GM18507 (cell line): ENCODE data around the gene HLA-E.
A peak's percentile ranks its signal among the peaks of the same experiment; 100 is the strongest.
"Not testable (repeated sequence)": the region's sequence is repeated elsewhere in the genome, so short reads cannot be mapped to it uniquely, and the experiment has no call there.

ENCODE experiments used
- DNase-seq: peaks from one replicate; pipeline ENCODE4 v3.0.0; 2011; ENCODE audit warnings: low read depth; ENCODE audit not compliant: insufficient read length; ENCODE audit errors: extremely low spot score
- FAIRE-seq: peaks from 2 replicates; lab custom pipeline; 2011; peaks lifted over from hg19 to GRCh38; lab: Jason Lieb, UNC

Gene HLA-E

GRCh38 chr6:30498705-30499104 is 9.4 kb downstream of the HLA-E start:
- not testable (repeated sequence) for FAIRE-seq, DNase-seq

GRCh38 chr6:30500421-30501355 is 11.4 kb downstream of the HLA-E start:
- FAIRE-seq (peak; percentile 47), DNase-seq (no peak)

GRCh38 chr6:30507849-30508827 is 18.8 kb downstream of the HLA-E start:
- DNase-seq (no peak), FAIRE-seq (no peak)

GRCh38 chr6:30508890-30509736 is 19.8 kb downstream of the HLA-E start:
- no peak for DNase-seq
- FAIRE-seq = peak; percentile 96

GRCh38 chr6:30510419-30511168 is 21.3 kb downstream of the HLA-E start:
- FAIRE-seq = no peak
- no peak for DNase-seq

- no peak for DNase-seq
- no peak for FAIRE-seq
Observed at GRCh38 chr6:30511169-30511546, 21.8 kb downstream of the HLA-E start.

GRCh38 chr6:30513451-30513850 is 24.1 kb downstream of the HLA-E start:
- DNase-seq (no peak), FAIRE-seq (no peak)

- DNase-seq (no peak), FAIRE-seq (no peak)
Observed at GRCh38 chr6:30515106-30515505, 25.8 kb downstream of the HLA-E start.

GRCh38 chr6:30515944-30516753 is 26.8 kb downstream of the HLA-E start:
- peak; percentile 57 for DNase-seq
- FAIRE-seq = peak; percentile 90

- not testable (repeated sequence) for FAIRE-seq, DNase-seq
Observed at GRCh38 chr6:30516754-30517076, 27.4 kb downstream of the HLA-E start.

GRCh38 chr6:30517767-30518504 is 28.6 kb downstream of the HLA-E start:
- FAIRE-seq, DNase-seq: not testable (repeated sequence)

GRCh38 chr6:30518505-30519145 is 29.3 kb downstream of the HLA-E start:
- not testable (repeated sequence) for DNase-seq, FAIRE-seq

GRCh38 chr6:30520522-30520921 is 31.2 kb downstream of the HLA-E start:
- no peak for FAIRE-seq
- no peak for DNase-seq

- not testable (repeated sequence) for DNase-seq, FAIRE-seq
Observed at GRCh38 chr6:30521082-30521481, 31.8 kb downstream of the HLA-E start.

- DNase-seq, FAIRE-seq: not testable (repeated sequence)
Observed at GRCh38 chr6:30521952-30522351, 32.6 kb downstream of the HLA-E start.

GRCh38 chr6:30526444-30526843 is 37.1 kb downstream of the HLA-E start:
- not testable (repeated sequence) for FAIRE-seq, DNase-seq
